Mesendoderm (in vitro differentiated cells): Measurements from ENCODE around the gene PHLDA2.

Experiments used
- DNase-seq: peaks from one replicate; pipeline ENCODE4 v3.0.0; 2013
- H2AK5ac ChIP-seq: 2 replicates; pipeline ENCODE4 v1.6.1; 2013; ENCODE audit warnings: low read length, inconsistent platforms
- H2BK120ac ChIP-seq: 2 replicates; pipeline ENCODE4 v1.6.1; 2013; ENCODE audit warnings: low read depth, mild to moderate bottlenecking, low read length, moderate library complexity, mixed read lengths
- H2BK15ac ChIP-seq: replicated peaks from 2 replicates; pipeline ENCODE4 v1.6.1; 2013; ENCODE audit warnings: low read depth, mild to moderate bottlenecking, moderate library complexity
- H2BK5ac ChIP-seq: 2 replicates; pipeline ENCODE4 v1.6.1; 2013; ENCODE audit warnings: low read length, inconsistent platforms
- H3K18ac ChIP-seq: 2 replicates; pipeline ENCODE4 v1.6.1; 2013; ENCODE audit warnings: mild to moderate bottlenecking, low read length, mixed read lengths
- H3K23ac ChIP-seq: one replicate; pipeline ENCODE4 v1.6.1; 2013; ENCODE audit warnings: low read length
- H3K27ac ChIP-seq: 2 replicates; pipeline ENCODE4 v1.5.1; 2013; ENCODE audit warnings: low read depth, mild to moderate bottlenecking, inconsistent platforms, low read length, moderate library complexity
- H3K27me3 ChIP-seq: 2 replicates; pipeline ENCODE4 v1.6.1; 2013; ENCODE audit warnings: low read length, control low read depth, mild to moderate bottlenecking, inconsistent platforms; ENCODE audit not compliant: insufficient read depth, poor library complexity
- H3K36me3 ChIP-seq: 2 replicates; pipeline ENCODE4 v1.6.1; 2013; ENCODE audit warnings: low read length, inconsistent platforms; ENCODE audit not compliant: control insufficient read depth, insufficient read depth
- H3K4ac ChIP-seq: one replicate; pipeline ENCODE4 v1.6.1; 2013; ENCODE audit warnings: low read depth, mild to moderate bottlenecking, low read length, moderate library complexity
- H3K4me1 ChIP-seq: 2 replicates; pipeline ENCODE4 v1.6.1; 2013; ENCODE audit warnings: low read depth, low read length, inconsistent platforms; ENCODE audit not compliant: control insufficient read depth
- H3K4me2 ChIP-seq: 2 replicates; pipeline ENCODE4 v1.6.1; 2013; ENCODE audit warnings: low read length
- H3K4me3 ChIP-seq: 2 replicates; pipeline ENCODE4 v1.5.1; 2013; ENCODE audit warnings: mild to moderate bottlenecking, low read length
- H3K56ac ChIP-seq: one replicate; pipeline ENCODE4 v1.6.1; 2013; ENCODE audit warnings: low read length
- H3K79me1 ChIP-seq: 2 replicates; pipeline ENCODE4 v1.6.1; 2013; ENCODE audit warnings: low read length, inconsistent platforms
- H3K79me2 ChIP-seq: 2 replicates; pipeline ENCODE4 v1.6.1; 2013; ENCODE audit warnings: mild to moderate bottlenecking, low read length; ENCODE audit not compliant: control insufficient read depth, insufficient read depth
- H3K9ac ChIP-seq: 2 replicates; pipeline ENCODE4 v1.6.1; 2013; ENCODE audit warnings: low read length, inconsistent platforms
- H4K5ac ChIP-seq: one replicate; pipeline ENCODE4 v1.6.1; 2013; ENCODE audit warnings: low read length
- H4K8ac ChIP-seq: one replicate; pipeline ENCODE4 v1.6.1; 2013; ENCODE audit warnings: low read depth, mild to moderate bottlenecking, control low read depth, low read length, moderate library complexity
- WGBS: extraction: QIAGEN DNeasy Blood & Tissue Kit; methylation state at CpG from one replicate; pipeline ENCODE4 v1.1.7; 2013; ENCODE audit warnings: low lambda C conversion rate, missing lambda C conversion rate; ENCODE audit not compliant: insufficient coverage; ENCODE audit errors: extremely low coverage; 5-methylcytosine and 5-hydroxymethylcytosine counted together

PHLDA2 gene

DNA sequence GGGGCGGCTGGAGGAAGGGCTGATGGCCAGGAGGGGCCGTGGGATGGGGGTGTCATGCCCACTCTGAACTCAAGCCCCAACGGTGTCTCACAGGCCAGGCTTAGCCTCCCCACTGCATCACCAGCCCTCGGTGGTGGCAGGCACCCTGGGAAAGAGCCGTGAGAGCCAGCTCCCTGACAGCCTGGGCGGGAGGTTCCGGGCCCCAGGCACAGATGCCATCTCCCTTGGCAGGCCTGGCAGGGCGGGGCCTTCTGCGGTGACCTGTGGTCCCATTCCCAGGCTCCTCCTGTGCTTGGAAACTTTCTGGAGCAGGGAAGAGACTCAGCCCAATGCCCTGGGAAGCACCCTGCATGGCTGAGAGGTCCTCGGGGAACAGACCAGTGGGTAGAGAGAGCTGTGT lies 4.8 kb downstream of the PHLDA2 start:
- H4K8ac ChIP-seq, result no peak overlapping the region
- DNase-seq, result no peak

DNA sequence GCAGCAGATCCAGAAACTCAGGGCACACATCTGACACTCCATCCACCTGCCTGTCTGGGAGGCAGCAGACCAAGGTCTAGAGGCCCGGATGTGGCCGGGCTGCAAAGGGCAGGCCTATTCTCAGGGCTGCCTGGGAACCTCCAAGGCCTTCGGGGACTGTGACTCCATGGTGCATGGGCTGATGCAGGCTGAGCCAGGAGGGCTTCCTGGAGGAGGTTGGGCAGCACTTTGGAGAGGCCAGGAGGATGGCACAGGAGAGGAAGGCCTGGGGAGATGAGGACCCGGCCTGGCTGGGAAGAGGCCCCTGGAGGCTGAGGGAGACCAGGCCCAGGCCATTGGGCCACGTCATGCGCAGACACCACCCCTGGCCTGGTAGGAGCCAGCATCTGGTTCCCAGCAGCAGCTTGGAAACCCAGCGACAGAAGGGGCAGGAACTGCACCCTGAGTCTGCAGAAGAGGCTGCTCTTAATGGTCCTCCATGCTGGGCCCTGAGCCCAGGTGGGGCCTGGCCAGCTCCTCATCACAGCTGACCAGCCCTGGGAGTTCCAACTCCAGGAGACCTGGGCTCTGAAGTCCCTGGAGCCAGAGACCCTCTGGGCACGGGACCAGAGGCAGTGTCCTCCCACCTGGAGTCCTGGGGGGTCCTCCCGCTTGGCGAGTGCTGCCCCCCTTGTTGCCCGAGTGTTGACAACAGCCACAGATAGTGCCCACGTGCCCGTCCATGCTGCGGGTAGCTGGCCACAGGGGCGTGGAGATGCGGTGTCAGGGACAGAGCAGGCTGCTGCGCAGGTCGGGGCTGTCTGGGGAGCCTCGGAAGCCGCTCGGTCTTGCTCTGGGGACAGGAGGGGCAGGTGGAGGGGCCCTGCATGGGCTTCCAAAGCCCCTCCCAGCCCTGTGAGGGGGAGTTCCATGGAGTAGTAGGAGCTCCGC lies 5.5 kb downstream of the PHLDA2 start:
- no peaks in the 10 kb centered on the region for H3K4me1 ChIP-seq
- peaks cover 4% of the 10 kb centered on the region for H3K27me3 ChIP-seq
- no peak overlapping the region for H3K23ac ChIP-seq
- no peak overlapping the region for H4K5ac ChIP-seq
- no peak overlapping the region for H2BK120ac ChIP-seq
- no peak overlapping the region for H2BK5ac ChIP-seq
- no peak overlapping the region for H3K56ac ChIP-seq
- H3K27ac ChIP-seq, result no peak overlapping the region
- DNase-seq, result no peak
- no peaks in the 10 kb centered on the region for H3K79me2 ChIP-seq
- H2BK15ac ChIP-seq, result no peak overlapping the region
- H3K4ac ChIP-seq, result no peak overlapping the region
- H3K4me2 ChIP-seq, result no peak overlapping the region
- WGBS, result no CpG with 5 or more reads among the region's 22 CpGs
- H3K4me3 ChIP-seq, result no peak overlapping the region
- H3K36me3 ChIP-seq, result no peaks in the 10 kb centered on the region
- H3K18ac ChIP-seq, result no peak overlapping the region
- no peak overlapping the region for H2AK5ac ChIP-seq
- H4K8ac ChIP-seq, result no peak overlapping the region
- no peaks in the 10 kb centered on the region for H3K79me1 ChIP-seq
- H3K9ac ChIP-seq, result no peak overlapping the region

More for the DNA sequence above, 4.8 kb downstream of the PHLDA2 start:
- Histone ChIP-seq H2BK5ac (no peak overlapping the region), H2AK5ac (no peak overlapping the region), H2BK120ac (no peak overlapping the region), H3K79me2 (no peaks in the 10 kb centered on the region), H3K27me3 (peaks cover 6% of the 10 kb centered on the region), H3K4me2 (no peak overlapping the region), H3K27ac (no peak overlapping the region), H3K23ac (no peak overlapping the region), H4K5ac (no peak overlapping the region), H3K36me3 (no peaks in the 10 kb centered on the region), H3K4me1 (no peaks in the 10 kb centered on the region), H3K79me1 (no peaks in the 10 kb centered on the region), H2BK15ac (no peak overlapping the region), H3K4ac (no peak overlapping the region), H3K18ac (no peak overlapping the region), H3K56ac (no peak overlapping the region), H3K4me3 (no peak overlapping the region), H3K9ac (no peak overlapping the region)
- no CpG with 5 or more reads among the region's 10 CpGs for WGBS

DNA sequence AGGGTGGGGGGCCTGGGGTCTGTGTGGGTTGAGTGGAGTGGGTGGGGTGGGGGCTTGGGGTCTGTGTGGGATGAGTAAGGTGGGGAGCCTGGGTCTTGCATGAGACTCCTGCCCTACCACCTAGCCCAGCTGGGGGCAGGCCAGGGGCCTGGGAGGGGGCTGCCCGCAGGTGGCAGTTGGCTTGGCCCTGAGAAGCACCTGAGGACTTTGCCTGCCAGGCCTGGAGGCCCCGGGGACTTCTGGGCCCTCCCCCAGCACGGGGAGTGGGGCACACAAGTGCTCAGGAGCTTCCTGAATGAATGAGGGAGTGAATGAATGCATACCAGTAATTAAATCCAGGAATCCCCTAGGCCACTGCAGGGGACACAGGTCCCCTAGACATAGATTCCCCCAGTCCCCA lies 6.6 kb downstream of the PHLDA2 start:
- Histone ChIP-seq H3K9ac (no peak overlapping the region), H3K4me2 (no peak overlapping the region), H4K5ac (no peak overlapping the region), H3K18ac (no peak overlapping the region), H2AK5ac (no peak overlapping the region), H3K4ac (no peak overlapping the region), H3K36me3 (no peaks in the 10 kb centered on the region), H3K79me1 (no peaks in the 10 kb centered on the region), H4K8ac (no peak overlapping the region), H3K4me3 (no peak overlapping the region), H2BK5ac (no peak overlapping the region), H2BK120ac (no peak overlapping the region), H3K79me2 (no peaks in the 10 kb centered on the region), H3K27ac (no peak overlapping the region), H3K27me3 (no peaks in the 10 kb centered on the region), H3K23ac (no peak overlapping the region), H3K4me1 (no peaks in the 10 kb centered on the region), H3K56ac (no peak overlapping the region), H2BK15ac (no peak overlapping the region)
- no peak for DNase-seq
- WGBS, result no CpG with 5 or more reads among the region's 3 CpGs

DNA sequence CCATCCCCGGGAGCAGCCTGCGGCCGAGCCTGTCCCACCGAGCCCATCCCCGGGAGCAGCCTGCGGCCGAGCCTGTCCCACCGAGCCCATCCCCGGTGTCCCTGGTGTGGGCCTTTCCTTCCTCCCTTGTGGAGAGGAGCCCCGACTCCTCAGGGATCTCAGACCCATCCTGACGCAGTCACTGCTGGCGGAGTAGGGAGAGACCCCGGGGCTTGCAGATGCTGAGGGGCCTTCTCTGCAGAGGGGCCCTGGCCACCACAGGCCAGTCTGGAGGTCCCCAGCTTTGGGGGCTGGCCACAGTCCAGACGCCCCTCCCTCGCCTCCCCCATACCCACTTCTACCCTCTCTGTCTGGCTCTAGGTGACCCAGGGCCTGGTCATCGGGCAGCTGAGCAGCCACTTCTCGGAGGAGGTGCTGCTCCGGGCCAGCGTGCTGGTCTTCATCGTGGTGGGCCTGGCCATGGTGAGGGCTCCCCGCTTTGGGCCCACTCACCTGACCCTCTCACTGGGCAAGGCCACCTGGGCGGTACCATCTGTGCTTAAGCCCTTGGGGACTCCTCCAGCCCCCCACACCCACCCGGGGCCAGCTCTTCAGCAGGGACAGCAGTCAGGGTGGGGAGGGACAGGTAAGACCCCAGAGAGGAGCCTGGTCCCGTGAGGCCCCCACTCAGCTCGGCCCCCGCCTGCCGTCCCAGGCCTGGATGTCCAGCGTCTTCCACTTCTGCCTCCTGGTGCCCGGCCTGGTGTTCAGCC lies 7.3 kb downstream of the PHLDA2 start:
- no peak overlapping the region for H3K23ac ChIP-seq
- no peak overlapping the region for H2BK15ac ChIP-seq
- no peaks in the 10 kb centered on the region for H3K4me1 ChIP-seq
- no CpG with 5 or more reads among the region's 29 CpGs for WGBS
- H2BK5ac ChIP-seq, result no peak overlapping the region
- H3K56ac ChIP-seq, result no peak overlapping the region
- no peaks in the 10 kb centered on the region for H3K36me3 ChIP-seq
- H3K79me2 ChIP-seq, result no peaks in the 10 kb centered on the region
- no peaks in the 10 kb centered on the region for H3K79me1 ChIP-seq
- no peak overlapping the region for H3K4me2 ChIP-seq
- no peak overlapping the region for H3K27ac ChIP-seq
- H4K8ac ChIP-seq, result no peak overlapping the region
- H3K4ac ChIP-seq, result no peak overlapping the region
- H3K4me3 ChIP-seq, result no peak overlapping the region
- H3K18ac ChIP-seq, result no peak overlapping the region
- no peak for DNase-seq
- no peaks in the 10 kb centered on the region for H3K27me3 ChIP-seq
- no peak overlapping the region for H2AK5ac ChIP-seq
- no peak overlapping the region for H3K9ac ChIP-seq
- H4K5ac ChIP-seq, result no peak overlapping the region
- H2BK120ac ChIP-seq, result no peak overlapping the region

DNA sequence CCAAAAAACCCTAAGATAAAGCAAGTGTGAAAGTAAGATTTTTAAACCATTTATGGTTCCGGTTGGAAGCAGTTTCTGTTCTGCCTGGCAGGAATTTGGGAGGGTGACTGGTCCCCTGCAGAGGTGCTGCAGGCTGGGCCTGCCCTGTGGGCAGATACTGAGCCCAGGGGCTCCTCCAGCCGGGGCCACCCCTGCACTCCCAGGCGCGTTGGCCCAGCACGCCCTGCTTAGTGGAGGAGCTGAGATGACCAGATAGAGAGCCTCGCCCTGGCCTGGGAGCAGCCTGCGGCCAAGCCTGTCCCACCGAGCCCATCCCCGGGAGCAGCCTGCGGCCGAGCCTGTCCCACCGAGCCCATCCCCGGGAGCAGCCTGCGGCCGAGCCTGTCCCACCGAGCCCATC lies 8.0 kb downstream of the PHLDA2 start:
- Histone ChIP-seq H3K4me3 (no peak overlapping the region), H3K27ac (no peak overlapping the region), H2BK5ac (no peak overlapping the region), H3K9ac (no peak overlapping the region), H2AK5ac (no peak overlapping the region), H3K23ac (no peak overlapping the region), H4K8ac (no peak overlapping the region), H3K36me3 (no peaks in the 10 kb centered on the region), H2BK15ac (no peak overlapping the region), H3K4me2 (no peak overlapping the region), H3K4ac (no peak overlapping the region), H2BK120ac (no peak overlapping the region), H3K18ac (no peak overlapping the region), H3K79me1 (no peaks in the 10 kb centered on the region), H4K5ac (no peak overlapping the region), H3K56ac (no peak overlapping the region), H3K4me1 (no peaks in the 10 kb centered on the region), H3K79me2 (no peaks in the 10 kb centered on the region), H3K27me3 (no peaks in the 10 kb centered on the region)
- no CpG with 5 or more reads among the region's 16 CpGs for WGBS
- DNase-seq, result no peak
